Femur (tissue), 1 donor: ENCODE measurements around the gene CDCA8.
"Not testable (repeated sequence)": the region's sequence is repeated elsewhere in the genome, so short reads cannot be mapped to it uniquely, and the experiment has no call there.

Experiments
- DNase-seq: peaks from one replicate; pipeline ENCODE4 v3.0.0-alpha.2; 2017

The CDCA8 gene

GRCh38 chr1:37738619-37739018 is 46.3 kb downstream of the CDCA8 start:
- DNase-seq = not testable (repeated sequence)

DNA sequence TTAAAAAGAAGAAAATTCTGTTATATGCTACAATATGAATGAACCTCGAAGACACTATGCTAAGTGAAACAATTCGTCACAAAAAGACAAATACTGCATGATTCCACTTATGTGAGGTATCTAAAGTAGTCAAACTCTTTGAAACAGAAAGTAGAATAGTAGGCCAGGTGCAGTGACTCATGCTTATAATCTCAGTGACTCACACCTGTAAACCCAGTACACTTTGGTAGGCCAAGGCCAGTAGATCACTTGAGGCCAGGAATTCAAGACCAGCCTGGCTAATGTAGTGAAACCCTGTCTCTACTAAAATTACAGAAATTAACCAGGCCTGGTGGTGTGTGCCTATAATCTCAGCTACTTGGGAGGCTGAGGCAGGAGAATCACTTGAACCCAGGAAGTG is 46.9 kb downstream of the CDCA8 start:
- DNase-seq = no peak

- DNase-seq = no peak
Observed at GRCh38 chr1:37741130-37741529, 48.8 kb downstream of the CDCA8 start.

DNA sequence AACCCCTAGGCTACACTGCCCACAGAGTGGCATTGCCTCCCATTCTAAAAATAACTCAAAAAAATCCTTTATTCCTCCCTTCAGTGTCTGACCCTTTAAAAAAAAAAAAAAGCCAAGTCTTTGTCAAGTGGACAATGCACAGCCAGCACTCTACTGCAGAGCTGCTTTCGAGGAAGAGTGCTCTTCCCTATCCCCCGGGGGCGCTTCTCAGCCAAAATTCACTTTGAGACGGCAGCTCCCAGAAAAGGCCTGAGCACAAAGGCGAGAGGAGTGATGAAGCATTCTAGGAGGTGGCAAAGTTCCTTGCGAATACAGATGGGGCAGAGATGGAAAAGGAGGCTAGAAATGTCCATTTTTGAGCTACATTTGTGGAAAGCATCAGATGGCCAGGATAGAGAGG is 49.3 kb downstream of the CDCA8 start:
- DNase-seq = no peak

DNA sequence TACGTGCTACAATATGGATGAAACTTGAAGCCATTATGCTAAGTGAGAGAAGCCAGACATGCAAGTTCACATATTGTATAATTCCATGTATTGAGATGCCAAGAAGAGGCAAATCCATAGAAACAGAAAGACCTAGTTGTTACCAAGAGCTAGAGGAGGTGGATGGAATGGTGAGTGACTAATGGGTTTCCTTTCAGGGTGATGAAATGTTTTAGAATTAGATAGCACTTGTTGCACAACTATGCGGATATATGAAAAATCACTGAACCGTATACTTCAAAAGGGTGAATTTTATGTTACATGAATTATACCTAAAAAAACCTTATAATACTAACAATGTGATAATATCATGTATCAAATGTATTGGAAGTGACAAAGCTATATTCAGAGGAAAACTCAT is 54.5 kb downstream of the CDCA8 start:
- no peak for DNase-seq

GRCh38 chr1:37748565-37748964 is 56.2 kb downstream of the CDCA8 start:
- no peak for DNase-seq

DNA sequence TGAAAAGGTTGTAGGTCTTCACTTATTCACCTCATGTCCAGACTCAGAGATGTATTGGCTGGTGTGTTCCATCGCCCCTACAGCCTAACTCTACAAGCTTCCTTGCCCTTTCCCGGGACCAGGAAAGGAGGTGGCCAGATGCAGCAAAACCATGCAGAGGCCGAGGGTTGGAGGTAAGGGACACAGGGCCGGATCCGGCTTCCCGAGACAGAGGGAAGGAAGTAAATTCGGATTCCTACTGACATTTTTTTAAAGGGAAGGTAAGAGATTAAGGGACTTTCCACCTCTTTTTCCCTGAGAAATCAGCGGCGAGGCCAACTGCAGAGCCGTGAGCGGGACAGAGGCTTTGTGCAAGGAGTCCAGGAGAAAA is 59.9 kb downstream of the CDCA8 start:
- DNase-seq = no peak

- DNase-seq = no peak
Observed at GRCh38 chr1:37752583-37753471, 60.5 kb downstream of the CDCA8 start.

DNA sequence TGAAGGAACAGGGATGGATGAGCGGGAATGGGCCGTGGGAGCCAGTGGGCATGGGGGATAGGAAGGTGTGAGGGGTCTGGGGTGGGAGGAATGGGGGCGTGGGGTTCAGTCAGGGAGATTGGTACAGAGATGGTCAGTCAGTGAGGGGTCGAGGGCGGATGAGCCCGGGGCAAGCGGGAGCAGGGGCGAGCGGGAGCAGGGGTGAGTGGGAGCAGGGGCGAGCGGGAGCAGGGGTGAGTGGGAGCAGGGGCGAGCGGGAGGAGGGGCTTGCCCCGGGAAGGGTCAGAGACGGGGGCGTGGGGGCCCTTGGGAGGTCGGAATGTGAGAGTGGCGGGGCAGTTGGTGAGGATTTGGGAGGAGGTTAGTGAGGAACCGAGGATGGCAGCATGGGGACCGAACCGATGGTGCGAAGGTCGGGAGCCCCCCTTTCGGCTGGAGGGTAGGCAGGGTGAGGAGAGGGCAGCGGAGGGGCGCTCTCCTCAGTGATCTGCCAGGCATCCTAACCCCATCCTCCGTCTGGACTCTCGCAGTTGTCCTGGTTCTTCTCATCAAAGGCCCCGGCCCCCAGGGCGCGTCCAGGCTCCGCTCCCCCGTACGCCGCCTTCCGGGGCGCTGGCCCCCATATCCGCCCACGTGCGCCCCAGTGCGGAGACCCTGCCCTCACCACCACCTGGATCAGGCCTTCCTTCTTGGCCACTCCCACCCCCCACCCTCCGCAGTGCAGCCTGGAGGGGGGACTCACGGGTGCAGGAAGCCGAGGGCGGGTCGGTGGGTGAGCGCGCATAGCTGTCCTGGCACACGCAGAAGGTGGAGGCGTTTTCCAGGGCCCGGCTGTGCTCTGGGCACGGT is 61.4 kb downstream of the CDCA8 start:
- no peak for DNase-seq

GRCh38 chr1:37755290-37755689 is 63.0 kb downstream of the CDCA8 start:
- no peak for DNase-seq

DNA sequence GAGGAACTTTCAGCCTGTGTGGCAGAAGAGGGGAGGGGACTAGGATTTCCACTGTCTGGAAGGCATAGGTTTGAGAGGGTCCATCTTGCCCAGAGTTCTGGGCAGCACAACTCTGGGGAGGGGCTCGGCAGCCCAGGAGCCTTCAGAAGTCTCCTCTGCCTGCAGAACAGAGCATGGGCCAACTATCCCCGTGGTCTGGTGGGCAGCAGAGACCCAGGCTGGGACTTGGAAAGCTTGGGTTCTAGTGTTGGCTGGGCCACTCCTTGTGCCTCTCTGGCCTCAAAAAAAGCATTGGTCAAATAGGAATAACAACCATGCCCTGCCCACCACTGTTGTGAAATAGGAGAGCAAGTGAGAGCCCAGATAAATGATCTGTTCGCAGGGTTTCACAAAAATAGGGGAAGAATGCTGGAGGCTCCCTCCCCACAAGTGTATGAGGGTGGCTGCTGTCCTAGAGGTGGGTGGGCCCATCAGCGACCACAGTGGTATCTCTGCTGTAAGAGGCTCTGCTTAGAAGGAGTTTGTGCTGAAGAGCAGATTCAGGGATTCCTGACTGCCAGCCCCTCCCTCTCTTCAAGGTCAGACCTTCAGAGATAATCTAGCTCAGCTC is 63.7 kb downstream of the CDCA8 start:
- no peak for DNase-seq
